NCI-H345 treated with DMSO at 0.1 percent for 48 hours (cell line): ENCODE measurements around the gene SMIM38.
"Not testable (repeated sequence)": the region's sequence is repeated elsewhere in the genome, so short reads cannot be mapped to it uniquely, and the experiment has no call there.

ENCODE experiments used
- DNase-seq: peaks from one replicate; lab custom pipeline; 2025; ENCODE audit not compliant: unreplicated experiment; lab: John Stamatoyannopoulos, UW

SMIM38 gene

GRCh38 chr11:69137151-69137844 lies 18.4 kb upstream of the SMIM38 start:
- DNase-seq: no peak

DNA sequence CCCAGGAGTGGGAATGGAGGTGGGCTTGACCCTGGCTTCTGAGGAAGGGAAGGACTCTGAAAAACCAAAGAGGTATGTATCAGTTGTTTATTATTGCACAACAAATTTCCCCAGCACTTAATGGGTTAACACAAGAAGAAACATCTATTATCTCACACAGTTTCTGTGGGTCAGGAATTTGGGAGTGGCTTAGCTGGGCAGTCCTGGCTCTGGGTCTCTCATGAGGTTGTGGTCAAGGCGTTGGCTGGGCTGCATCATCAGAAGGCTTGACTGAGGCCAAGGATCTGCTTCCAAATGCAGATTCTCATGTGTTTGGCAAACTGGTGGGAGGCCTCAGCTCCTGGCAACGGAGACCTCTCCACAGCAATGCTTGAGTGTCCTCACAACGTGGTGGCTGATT lies 17.5 kb upstream of the SMIM38 start:
- DNase-seq: no peak

DNA sequence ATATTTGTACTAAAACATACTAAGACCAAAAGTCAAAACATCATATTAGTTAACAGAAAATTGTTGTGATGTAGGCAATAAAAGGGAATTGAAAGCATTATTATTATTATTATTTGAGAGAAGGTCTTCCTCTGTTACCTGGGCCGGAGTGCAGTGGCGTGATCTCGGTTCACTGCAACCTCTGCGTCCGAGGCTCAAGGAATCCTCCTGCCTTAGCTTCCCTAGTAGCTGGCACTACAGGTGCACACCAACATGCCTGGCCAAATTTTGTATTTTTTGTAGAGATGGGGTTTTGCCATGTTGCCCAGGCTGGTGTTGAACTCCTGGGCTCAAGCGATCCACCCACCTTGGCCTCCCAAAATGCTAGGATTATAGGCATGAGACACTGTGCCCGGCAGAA lies 15.6 kb upstream of the SMIM38 start:
- DNase-seq: not testable (repeated sequence)

DNA sequence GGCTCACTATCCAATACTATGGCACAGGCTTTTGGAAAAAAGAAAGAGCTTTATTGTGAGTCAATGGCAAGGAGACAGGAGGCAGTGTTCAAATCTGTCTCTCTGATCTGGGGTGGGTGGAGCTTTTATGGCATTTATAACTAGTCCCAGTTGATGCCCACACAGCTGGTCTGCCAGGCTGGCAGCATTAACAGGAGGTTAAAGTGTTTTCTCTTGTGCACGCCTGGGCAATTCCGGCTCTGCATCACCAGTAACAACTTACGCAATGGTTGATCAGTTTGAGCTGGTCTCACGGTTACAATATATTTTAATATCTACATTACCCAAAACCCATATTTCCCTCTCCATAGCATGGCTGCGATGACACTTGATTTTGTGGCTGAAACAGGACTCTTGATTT lies 15.1 kb upstream of the SMIM38 start:
- DNase-seq: no peak

DNA sequence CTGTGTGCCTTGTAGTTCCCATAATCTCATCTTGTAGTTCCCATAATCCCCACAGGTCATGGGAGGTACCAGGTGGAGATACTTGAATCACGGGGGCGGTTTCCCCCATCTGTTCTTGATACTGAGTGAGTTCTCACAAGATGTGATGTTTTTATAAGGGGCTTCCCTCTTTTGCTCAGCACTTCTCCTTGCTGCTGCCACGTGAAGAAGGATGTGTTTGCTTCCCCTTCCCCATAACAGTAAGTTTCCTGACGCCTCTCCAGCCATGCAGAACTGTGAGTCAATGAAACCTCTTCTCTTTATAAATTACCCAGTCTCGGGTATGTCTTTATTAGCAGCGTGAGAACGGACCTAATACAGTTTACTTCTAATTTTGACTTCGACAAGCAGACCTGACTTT lies 14.0 kb upstream of the SMIM38 start:
- no peak for DNase-seq

- no peak for DNase-seq
Observed at GRCh38 chr11:69142895-69143294, 12.8 kb upstream of the SMIM38 start.

DNA sequence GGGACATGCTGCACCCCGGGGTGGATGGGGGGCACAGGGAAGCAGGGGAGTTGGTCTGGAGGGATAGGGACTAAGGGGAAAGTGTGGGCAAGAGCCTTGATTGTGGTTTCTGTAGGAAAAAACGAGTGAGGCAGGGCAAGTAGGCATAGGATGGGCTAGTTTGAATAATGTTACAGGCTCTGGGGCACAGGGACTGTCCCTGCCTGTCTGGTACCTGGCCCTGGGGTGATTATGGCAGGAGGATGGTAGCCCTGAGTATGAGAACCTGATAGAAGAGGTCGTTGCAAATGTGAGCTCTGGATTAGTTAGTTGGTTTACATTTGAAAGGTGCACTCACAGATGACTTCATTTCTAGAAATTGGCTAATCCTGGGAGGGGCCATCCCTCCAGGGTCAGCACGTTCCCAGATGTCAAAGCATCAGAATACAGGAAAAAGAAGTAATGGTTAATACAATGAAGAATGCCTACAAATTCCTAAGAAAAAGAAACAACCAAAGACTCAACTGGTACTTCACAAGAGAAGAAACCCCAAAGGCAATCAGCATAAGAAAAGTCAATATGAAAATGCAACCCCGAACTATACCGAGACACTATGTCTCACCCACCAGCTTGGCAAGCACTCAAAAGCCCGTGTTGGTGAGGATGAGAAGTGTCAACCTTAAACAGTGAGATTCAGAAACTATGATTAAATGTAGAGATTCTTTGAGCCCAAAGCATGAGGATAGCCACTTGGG lies 11.3 kb upstream of the SMIM38 start:
- DNase-seq: no peak

DNA sequence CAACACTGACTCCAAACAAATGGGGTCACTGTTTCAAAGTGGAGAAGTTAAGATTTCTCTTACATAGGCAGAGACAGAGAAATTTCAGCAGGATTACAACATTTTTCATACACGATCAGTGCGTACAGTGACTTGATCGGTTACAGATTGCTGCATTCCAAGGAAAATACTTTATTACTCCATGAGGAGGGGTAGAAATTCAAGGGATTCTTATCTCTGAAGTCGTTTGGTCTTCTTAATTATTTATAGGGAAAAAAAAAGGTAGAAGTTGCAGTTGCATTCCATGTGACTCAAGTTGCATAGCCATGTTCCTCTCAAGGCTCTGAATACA lies 10.7 kb upstream of the SMIM38 start:
- no peak for DNase-seq

DNA sequence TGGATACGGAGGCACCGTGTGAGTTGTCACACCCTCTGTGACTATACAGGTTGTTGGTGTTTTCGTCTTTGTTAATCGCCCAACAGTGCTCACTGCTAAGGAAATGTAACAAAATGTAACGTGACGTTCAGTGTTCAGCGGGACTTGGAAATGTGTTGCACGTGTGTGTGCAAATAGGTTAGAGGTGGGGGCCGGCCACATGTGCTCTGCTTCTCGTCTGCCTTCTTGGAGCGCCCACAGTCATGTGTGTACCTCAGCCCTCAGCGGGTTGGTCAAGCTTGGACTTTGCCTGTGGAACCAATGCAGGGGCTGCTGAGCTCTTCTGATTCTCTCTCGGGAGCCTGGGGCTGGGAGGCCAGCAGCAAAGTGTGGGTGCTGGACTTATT lies 7.4 kb upstream of the SMIM38 start:
- DNase-seq: no peak

DNA sequence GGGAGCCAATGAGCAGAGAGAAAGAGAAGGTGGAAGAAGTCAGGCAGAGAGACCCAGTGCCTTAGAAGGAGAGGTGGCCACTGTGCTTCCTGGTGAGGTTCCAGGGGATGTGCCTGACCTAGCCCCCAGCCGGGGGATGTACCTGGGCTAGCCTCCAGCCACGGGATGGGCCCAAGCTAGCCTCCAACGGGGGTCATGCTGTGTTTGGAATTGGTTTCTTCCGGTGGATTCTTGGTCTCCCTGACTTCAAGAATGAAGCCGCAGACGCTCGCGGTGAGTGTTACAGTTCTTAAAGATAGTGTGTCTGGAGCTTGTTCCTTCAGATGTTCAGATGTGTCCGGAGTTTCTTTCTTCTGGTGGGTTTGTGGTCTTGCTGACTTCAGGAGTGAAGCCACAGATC lies 6.9 kb upstream of the SMIM38 start:
- no peak for DNase-seq

DNA sequence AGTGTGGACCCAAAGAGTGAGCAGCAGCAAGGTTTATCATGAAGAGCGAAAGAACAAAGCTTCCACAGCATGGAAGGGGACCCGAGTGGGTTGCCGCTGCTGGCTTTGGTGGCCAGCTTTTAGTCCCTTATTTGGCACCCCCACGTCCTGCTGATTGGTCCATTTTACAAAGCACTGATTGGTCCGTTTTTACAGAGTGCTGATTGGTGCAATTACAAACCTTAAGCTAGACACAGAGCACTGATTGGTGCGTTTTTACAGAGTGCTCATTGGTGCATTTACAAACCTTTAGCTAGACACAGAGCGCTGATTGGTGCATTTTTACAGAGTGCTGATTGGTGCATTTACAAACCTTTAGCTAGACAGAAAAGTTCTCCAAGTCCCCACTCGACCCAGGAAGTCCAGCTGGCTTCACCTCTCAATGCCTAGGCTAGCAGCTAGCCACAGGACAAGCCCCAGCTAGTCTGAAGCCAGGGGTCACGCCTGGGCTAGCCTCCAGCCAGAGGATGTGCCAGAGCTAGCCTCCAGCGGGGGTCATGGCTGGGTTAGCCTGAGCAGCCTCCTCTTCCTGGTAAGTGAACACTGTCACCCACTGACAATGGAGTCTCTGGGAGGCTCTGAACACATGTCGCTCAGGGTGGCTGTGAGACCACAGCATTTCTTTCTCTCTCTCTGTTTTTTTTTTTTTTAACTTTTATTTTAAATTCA lies 6.2 kb upstream of the SMIM38 start:
- not testable (repeated sequence) for DNase-seq

DNA sequence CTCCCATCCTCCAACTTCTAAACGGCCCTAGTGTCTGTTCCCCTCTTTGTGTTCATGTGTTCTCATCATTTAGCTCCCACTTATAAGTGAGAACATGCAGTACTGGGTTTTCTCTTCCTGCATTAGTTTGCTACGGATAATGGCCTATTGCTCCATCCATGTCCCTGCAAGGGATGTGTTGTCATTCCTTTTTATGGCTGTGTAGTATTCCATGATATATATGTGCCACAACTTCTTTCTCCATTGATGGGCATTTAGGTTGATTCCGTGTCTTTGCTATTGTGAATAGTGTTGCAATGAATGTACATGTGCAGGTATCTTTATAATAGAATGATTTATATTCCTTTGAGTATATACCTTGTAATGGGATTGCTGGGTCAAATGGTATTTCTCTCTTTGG lies 5.6 kb upstream of the SMIM38 start:
- DNase-seq: no peak

GRCh38 chr11:69151836-69152235 lies 3.9 kb upstream of the SMIM38 start:
- no peak for DNase-seq

DNA sequence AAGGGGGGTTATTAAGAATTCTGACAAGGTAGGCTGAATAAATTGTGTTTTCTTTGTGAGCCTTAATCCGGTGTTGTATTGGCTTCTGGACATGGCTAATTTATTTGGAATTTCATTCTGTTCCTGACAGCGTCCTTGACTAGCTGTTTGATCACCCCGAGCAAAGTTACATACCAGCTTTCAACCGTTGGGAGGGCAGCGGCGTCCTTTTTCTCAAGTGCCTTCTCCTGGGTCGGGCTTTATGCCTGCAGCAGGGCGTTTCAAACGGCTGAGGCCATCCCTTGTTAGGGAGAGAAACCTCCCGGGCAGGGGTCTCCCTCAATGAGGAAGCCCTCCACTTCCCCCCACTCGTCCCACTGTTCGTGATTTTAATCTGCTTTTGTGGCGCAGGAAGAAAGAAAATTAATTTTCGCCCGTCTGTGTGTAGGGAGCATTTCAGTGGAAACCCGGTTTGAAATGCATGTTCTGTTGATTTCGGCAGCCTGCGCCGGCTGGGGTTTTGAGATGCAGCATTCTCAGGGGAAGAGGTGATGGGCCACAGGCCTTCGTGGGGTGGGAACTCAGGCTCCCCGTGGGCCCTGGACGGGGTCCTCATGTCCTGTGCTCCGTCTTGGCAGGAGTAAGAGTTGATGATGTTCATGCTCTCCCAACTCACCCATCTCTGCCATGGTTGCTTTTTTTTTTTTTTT lies 2.9 kb upstream of the SMIM38 start:
- DNase-seq: no peak

GRCh38 chr11:69153661-69154060 lies 2.1 kb upstream of the SMIM38 start:
- DNase-seq: no peak

- DNase-seq: no peak
Observed at GRCh38 chr11:69154211-69154913, 1.4 kb upstream of the SMIM38 start.

- DNase-seq: no peak
Observed at GRCh38 chr11:69154938-69155301, 815 bp upstream of the SMIM38 start.

DNA sequence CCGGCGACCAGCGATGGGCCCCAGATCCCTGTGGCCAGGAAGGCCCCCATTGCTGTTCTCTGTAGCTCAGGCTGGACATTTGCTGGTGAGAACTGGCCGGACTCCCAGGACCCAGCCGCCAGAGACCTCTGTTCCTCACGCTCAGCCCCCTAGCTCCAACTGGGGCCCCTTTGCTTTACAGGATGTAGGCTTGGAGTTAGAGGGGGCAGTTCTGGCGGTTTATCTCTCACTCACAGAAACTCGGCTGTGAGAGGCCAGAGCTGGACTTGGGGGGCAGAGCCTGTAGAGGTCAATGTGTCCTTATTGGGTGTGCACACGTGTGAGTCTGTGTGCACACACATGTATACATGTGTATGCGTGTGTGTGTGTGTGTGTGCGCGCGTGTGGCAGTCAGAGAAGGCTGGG lies 502 bp downstream of the SMIM38 start:
- DNase-seq: no peak

- no peak for DNase-seq
Observed at GRCh38 chr11:69156673-69157155, 979 bp downstream of the SMIM38 start.

GRCh38 chr11:69157156-69157821 lies 1.6 kb downstream of the SMIM38 start:
- no peak for DNase-seq

DNA sequence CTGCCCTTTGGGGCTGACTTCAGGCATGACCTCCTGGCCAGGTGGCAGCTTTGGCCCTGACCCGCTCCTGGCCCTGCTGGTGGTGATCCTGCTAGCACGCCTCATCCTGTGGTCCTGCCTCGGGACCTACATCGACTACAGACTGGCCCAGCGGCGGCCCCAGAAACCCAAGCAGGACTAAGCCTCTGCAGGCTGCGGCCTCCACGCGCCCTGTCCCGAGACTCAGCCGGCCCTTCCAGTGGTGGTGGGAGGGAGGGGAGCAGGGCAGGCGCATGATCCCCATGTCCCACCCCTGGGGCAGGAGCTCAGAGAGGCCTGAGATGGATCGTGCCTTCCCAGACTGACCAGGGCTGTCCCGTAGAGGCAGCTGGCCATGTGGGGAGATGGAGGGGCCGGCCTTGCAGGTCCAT lies 2.1 kb downstream of the SMIM38 start:
- no peak for DNase-seq
